Neural cell (in vitro differentiated cells): Measurements from ENCODE around the gene GRK3.

Source experiments
- RAD21 ChIP-seq: fragments of 450-650 bp; conservative IDR thresholded peaks from 2 replicates; pipeline ENCODE4 v1.6.1; 2014; ENCODE audit warnings: antibody characterized with exemption, mild to moderate bottlenecking, moderate library complexity
- REST ChIP-seq: IDR thresholded peaks from 2 replicates; pipeline ENCODE4 v1.6.1; 2012; ENCODE audit warnings: borderline replicate concordance
- TF ChIP-seq, protein P1 (sequence below): fragments of 450-650 bp; IDR thresholded peaks from 2 replicates; pipeline ENCODE4 v1.5.1; 2014; ENCODE audit warnings: antibody characterized with exemption, mild to moderate bottlenecking, moderate library complexity; ENCODE audit not compliant: poor library complexity, severe bottlenecking

GRCh38 chr22:25546751-25547150 lies 17.7 kb upstream of the GRK3 start:
- TF ChIP-seq, protein P1, sequence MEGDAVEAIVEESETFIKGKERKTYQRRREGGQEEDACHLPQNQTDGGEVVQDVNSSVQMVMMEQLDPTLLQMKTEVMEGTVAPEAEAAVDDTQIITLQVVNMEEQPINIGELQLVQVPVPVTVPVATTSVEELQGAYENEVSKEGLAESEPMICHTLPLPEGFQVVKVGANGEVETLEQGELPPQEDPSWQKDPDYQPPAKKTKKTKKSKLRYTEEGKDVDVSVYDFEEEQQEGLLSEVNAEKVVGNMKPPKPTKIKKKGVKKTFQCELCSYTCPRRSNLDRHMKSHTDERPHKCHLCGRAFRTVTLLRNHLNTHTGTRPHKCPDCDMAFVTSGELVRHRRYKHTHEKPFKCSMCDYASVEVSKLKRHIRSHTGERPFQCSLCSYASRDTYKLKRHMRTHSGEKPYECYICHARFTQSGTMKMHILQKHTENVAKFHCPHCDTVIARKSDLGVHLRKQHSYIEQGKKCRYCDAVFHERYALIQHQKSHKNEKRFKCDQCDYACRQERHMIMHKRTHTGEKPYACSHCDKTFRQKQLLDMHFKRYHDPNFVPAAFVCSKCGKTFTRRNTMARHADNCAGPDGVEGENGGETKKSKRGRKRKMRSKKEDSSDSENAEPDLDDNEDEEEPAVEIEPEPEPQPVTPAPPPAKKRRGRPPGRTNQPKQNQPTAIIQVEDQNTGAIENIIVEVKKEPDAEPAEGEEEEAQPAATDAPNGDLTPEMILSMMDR: no peak
- TF ChIP-seq RAD21 (no peak), REST (no peak)
